ENCODE data around the gene DACT1.

DNA sequence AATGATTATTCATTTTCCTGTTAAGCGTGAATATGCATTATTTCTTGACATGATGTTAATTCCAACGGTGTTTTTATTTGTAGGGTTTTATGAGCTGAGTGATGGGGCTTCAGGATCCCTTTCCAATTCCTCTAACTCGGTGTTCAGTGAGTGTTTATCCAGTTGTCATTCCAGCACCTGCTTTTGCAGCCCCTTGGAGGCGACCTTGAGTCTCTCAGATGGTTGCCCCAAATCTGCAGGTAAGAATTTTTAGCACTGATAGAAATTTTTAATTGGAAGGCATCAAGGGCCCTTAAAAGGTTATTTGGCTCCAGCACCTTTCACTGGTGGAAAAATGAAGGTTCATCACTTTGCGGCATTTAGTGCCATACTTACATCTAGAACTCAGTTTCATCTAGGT is 3.7 kb downstream of the DACT1 start:
- TF ChIP-seq, protein P1, sequence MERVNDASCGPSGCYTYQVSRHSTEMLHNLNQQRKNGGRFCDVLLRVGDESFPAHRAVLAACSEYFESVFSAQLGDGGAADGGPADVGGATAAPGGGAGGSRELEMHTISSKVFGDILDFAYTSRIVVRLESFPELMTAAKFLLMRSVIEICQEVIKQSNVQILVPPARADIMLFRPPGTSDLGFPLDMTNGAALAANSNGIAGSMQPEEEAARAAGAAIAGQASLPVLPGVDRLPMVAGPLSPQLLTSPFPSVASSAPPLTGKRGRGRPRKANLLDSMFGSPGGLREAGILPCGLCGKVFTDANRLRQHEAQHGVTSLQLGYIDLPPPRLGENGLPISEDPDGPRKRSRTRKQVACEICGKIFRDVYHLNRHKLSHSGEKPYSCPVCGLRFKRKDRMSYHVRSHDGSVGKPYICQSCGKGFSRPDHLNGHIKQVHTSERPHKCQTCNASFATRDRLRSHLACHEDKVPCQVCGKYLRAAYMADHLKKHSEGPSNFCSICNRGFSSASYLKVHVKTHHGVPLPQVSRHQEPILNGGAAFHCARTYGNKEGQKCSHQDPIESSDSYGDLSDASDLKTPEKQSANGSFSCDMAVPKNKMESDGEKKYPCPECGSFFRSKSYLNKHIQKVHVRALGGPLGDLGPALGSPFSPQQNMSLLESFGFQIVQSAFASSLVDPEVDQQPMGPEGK (CRISPR knock-in tag; IDR thresholded peaks at IDR 0.05; ENCODE audit: borderline replicate concordance) = no peak
- TF ChIP-seq CSDC2 (CRISPR knock-in tag; IDR thresholded peaks at IDR 0.05) (no peak), TCF4 (CRISPR knock-in tag; IDR thresholded peaks at IDR 0.05; ENCODE audit: borderline replicate concordance) (no peak), ZNF70 (CRISPR knock-in tag; IDR thresholded peaks at IDR 0.05) (no peak), ZNF565 (CRISPR knock-in tag; conservative IDR thresholded peaks at IDR 0.05; ENCODE audit: low read depth) (no peak), OSR1 (CRISPR knock-in tag; IDR thresholded peaks at IDR 0.05) (no peak), RARB (CRISPR knock-in tag; IDR thresholded peaks at IDR 0.05) (no peak)
